Islet of Langerhans (tissue), 1 donor: ENCODE results near the gene HBQ1.
"Not testable (repeated sequence)": the region's sequence is repeated elsewhere in the genome, so short reads cannot be mapped to it uniquely, and the experiment has no call there.

Source experiments
- FAIRE-seq: peaks from one replicate; lab custom pipeline; 2011; peaks lifted over from hg19 to GRCh38; lab: Jason Lieb, UNC

The HBQ1 gene

GRCh38 chr16:176477-177382 lies 3.5 kb upstream of the HBQ1 start, which contains the start of gene HBA1:
HBA1 (plus strand) TSS chr16:176680; CDS start chr16:176717, 37 bp downstream.
- FAIRE-seq, result not testable (repeated sequence)

DNA sequence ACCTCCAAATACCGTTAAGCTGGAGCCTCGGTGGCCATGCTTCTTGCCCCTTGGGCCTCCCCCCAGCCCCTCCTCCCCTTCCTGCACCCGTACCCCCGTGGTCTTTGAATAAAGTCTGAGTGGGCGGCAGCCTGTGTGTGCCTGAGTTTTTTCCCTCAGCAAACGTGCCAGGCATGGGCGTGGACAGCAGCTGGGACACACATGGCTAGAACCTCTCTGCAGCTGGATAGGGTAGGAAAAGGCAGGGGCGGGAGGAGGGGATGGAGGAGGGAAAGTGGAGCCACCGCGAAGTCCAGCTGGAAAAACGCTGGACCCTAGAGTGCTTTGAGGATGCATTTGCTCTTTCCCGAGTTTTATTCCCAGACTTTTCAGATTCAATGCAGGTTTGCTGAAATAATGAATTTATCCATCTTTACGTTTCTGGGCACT lies 2.9 kb upstream of the HBQ1 start:
- no peak for FAIRE-seq

DNA sequence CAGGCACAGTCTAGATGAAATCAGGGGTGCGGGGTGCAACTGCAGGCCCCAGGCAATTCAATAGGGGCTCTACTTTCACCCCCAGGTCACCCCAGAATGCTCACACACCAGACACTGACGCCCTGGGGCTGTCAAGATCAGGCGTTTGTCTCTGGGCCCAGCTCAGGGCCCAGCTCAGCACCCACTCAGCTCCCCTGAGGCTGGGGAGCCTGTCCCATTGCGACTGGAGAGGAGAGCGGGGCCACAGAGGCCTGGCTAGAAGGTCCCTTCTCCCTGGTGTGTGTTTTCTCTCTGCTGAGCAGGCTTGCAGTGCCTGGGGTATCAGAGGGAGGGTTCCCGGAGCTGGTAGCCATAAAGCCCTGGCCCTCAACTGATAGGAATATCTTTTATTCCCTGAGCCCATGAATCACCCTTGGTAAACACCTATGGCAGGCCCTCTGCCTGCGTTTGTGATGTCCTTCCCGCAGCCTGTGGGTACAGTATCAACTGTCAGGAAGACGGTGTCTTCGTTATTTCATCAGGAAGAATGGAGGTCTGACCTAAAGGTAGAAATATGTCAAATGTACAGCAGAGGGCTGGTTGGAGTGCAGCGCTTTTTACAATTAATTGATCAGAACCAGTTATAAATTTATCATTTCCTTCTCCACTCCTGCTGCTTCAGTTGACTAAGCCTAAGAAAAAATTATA lies 2.1 kb upstream of the HBQ1 start:
- no peak for FAIRE-seq

- FAIRE-seq, result no peak
These were observed 1.6 kb upstream of the HBQ1 start for GRCh38 chr16:178668-179015.

GRCh38 chr16:179211-180092 lies 807 bp upstream of the HBQ1 start:
- no peak for FAIRE-seq

DNA sequence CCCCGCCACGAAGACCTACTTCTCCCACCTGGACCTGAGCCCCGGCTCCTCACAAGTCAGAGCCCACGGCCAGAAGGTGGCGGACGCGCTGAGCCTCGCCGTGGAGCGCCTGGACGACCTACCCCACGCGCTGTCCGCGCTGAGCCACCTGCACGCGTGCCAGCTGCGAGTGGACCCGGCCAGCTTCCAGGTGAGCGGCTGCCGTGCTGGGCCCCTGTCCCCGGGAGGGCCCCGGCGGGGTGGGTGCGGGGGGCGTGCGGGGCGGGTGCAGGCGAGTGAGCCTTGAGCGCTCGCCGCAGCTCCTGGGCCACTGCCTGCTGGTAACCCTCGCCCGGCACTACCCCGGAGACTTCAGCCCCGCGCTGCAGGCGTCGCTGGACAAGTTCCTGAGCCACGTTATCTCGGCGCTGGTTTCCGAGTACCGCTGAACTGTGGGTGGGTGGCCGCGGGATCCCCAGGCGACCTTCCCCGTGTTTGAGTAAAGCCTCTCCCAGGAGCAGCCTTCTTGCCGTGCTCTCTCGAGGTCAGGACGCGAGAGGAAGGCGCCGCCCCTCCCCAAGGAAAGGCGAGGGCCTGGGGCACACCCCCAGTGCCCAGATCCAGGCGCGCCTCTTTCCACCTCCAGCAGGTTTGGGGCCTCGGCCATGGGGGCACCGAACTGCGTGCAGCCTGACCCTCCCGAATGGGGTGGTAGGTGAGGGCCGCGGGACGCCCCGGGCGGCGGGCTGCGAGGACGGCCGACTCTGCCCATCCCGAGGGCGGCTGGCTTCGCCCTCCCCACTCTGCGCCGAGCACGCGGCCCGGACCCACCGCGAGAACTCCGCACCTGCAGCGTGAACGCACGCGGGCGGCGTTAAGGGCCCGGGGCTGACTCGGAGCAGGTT lies 664 bp downstream of the HBQ1 start:
- no peak for FAIRE-seq

DNA sequence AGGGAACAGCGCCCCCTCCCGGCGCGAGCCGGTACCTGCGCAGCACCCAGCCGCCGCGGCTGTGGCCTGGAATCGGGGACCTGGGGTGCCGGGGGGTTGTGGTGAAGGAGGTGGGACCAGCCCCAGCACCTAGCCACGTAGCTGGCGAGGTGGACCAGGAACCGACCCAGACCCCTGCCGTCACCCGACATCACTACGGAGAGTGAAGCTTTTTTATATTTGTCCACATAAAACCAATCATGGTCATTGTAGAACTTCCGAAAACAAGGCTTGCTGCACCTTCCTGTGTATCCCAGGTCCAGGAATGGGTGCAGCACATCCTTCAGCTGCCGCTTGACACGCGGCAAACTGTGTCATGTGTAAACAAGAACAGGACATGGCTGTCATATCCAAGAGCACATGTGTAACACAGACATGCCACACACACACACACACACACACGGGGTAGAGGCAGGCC lies 1.3 kb downstream of the HBQ1 start:
- FAIRE-seq, result no peak

- no peak for FAIRE-seq
These were observed 2.7 kb downstream of the HBQ1 start for GRCh38 chr16:183005-183404.

DNA sequence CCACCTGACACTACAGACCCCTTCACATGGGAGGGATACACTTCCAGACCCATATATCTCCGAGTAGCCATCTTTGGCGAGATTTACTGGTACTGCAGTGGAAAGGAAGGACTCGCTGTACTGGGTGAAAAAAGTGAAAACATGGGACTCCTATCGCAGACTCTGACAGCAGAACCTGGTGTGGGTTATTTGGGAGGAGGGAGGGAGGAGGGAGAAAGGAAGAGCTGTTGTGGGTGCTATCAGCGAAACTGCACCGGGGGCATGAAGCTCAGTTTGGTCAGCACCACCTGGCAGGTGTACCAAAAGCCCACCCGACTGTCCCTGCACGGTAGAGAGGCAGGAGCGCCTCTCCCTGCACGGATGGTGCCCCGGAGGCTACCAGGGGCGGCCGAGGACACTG lies 5.0 kb downstream of the HBQ1 start:
- no peak for FAIRE-seq

DNA sequence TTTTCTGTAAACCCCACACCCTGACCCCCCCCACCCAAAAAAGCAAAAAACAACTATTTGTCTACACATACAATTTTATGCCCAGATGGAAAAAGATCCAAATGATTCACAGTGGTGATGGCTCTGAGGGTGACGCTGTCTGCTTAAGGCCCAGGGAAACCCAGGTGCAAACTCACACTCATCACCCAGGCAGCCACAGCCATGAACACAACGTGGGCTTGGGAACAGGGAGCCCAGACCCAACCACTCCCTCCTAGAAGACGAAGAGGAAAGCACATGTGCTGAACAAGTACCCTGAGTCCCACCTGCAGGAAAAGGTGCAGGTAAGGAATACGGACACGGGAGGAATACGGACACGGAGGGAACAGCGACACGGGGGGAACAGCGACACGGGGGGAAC lies 5.4 kb downstream of the HBQ1 start:
- no peak for FAIRE-seq

- FAIRE-seq, result no peak
These were observed 7.1 kb downstream of the HBQ1 start for GRCh38 chr16:187330-187729.

- FAIRE-seq, result no peak
These were observed 8.4 kb downstream of the HBQ1 start for GRCh38 chr16:188674-189073.

- FAIRE-seq, result no peak
These were observed 9.4 kb downstream of the HBQ1 start for GRCh38 chr16:189604-190186.

- no peak for FAIRE-seq
These were observed 11.6 kb downstream of the HBQ1 start for GRCh38 chr16:191831-192230.

DNA sequence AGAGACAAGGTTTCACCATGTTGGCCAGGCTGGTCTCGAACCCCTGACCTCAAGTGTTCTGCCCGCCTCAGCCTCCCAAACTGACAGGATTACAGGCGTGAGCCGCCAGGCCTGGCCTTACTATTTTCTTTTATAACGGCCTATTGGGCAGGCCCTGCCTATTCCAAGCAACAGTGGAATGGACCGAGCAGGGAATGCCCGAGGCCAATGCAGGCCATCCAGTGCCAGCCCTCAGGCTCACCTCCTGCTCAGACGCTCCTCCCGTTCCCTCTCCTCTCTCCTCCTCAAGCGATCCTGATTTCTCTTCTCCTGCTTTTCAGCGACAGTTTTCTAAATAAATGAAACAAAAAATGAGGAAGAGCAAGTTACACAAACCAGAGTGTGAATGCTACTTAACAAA lies 12.4 kb downstream of the HBQ1 start:
- FAIRE-seq, result no peak

- FAIRE-seq, result no peak
These were observed 13.2 kb downstream of the HBQ1 start for GRCh38 chr16:193441-193840.

- no peak for FAIRE-seq
These were observed 14.3 kb downstream of the HBQ1 start for GRCh38 chr16:194516-194915.

DNA sequence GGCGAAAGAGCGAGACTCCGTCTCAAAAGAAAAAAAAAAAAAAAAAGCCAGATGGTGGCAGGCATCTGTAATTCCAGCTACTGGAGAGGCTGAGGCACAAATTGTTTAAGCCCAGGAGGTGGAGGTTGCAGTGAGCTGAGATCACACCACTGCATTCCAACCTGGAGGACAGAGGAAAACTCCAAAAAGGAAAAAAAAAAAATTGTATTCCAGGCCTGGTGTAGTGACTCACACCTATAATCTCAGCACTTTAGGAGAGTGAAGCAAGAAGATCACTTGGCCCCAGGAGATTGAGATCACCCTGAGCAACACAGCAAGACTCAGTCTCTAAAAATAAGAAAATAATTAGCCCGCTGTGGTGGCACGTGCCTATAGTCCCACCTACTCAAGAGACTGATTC lies 20.1 kb downstream of the HBQ1 start:
- no peak for FAIRE-seq

GRCh38 chr16:203246-203645 lies 23.0 kb downstream of the HBQ1 start:
- FAIRE-seq, result no peak

DNA sequence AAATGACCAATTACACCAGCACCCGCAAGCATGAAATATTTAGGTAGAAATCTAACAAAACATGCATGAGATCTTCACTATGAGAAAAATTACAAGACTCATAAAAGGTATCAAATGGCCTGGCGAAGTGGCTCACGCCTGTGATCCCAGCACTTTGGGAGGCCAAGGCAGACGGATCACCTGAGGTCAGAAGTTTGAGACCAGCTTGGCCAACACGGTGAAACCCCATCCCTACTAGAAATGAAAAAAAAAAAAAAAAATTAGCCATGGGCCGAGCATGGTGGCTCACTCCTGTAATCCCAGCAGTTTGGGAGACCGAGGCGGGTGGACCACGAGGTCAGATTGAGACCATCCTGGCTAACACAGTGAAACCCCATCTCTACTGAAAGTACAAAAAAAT lies 23.8 kb downstream of the HBQ1 start:
- not testable (repeated sequence) for FAIRE-seq

GRCh38 chr16:209359-209758 lies 29.1 kb downstream of the HBQ1 start:
- FAIRE-seq, result not testable (repeated sequence)
